ENCODE results near the gene OSBPL9. TPM values are rescaled to one million over a fixed set of nuclear protein-coding genes. Genes with fewer than 3 reads are reported as not detected.
A peak's percentile ranks its signal among the peaks of the same experiment; 100 is the strongest.

OSBPL9 gene
- total and polyA plus RNA-seq, 9 of the 15 experiments (the other 6 are each of a cell fraction or from before 2014, with no cell fraction given), result 43.9 to 217 (median 170) TPM

- Histone ChIP-seq H3K4me1 (replicated peaks in 1 of 2; ENCODE audit: control insufficient read depth in 2 of 2, insufficient read depth in 2 of 2, low read length in 2 of 2) (peaks cover 29 to 70% of the 10 kb centered on the region in 2 experiments), H3K9ac (ENCODE audit: insufficient read depth in 1 of 2, low read depth in 2 of 2, low read length in 2 of 2) (peak overlapping the region in 1 of 2 experiments; percentile 42; a peak in 1 of 4 replicates), H3K27ac (ENCODE audit: extremely low read depth, low read depth, low read length) (peak overlapping the region; percentile 69; the same call in 1 of the 3 replicates), H3K27me3 (ENCODE audit: control insufficient read depth in 2 of 2, insufficient read depth in 2 of 2, low read length in 2 of 2) (no peaks in the 10 kb centered on the region), H3K9me1 (ENCODE audit: control insufficient read depth, insufficient read depth, low read length) (no peaks in the 10 kb centered on the region), H4K20me1 (replicated peaks; ENCODE audit: control insufficient read depth, insufficient read depth, low read length) (peaks cover 14% of the 10 kb centered on the region; the same call in 1 of the 2 replicates), H2AFZ (ENCODE audit: low read depth, low read length) (no peak overlapping the region), H3K9me3 (replicated peaks; ENCODE audit: control insufficient read depth, insufficient read depth, low read depth, low read length) (no peaks in the 10 kb centered on the region), H3K79me2 (ENCODE audit: control insufficient read depth, insufficient read depth, low read length) (peaks cover 100% of the 10 kb centered on the region), H3K36me3 (ENCODE audit: control insufficient read depth, insufficient read depth, low read length) (peaks cover 4% of the 10 kb centered on the region; the same call in 1 of the 3 replicates), H3K4me2 (ENCODE audit: insufficient read depth, low read length) (peak overlapping the region; percentile 79), H3K4me3 (peak overlapping the region; percentile 7; the same call in 1 of the 2 replicates)
- in situ Hi-C loops (cut with MboI), result no loop called here
- BruUV-seq (replicated peaks), result no TSS peak
- TF ChIP-seq CEBPG (CRISPR knock-in tag; IDR thresholded peaks at IDR 0.05) (no peak), CEBPG (tag; conservative IDR thresholded peaks at IDR 0.05 in 1 of 2, IDR thresholded peaks at IDR 0.05 in 1 of 2) (peak in 1 of 2 experiments; percentile 37; a peak in 1 of 4 replicates), POLR2H (tag; IDR thresholded peaks at IDR 0.05; ENCODE audit: low read depth) (peak; percentile 42; the same call in 1 of the 2 replicates), ATF6 (CRISPR knock-in tag; IDR thresholded peaks at IDR 0.05) (no peak), MTF1 (CRISPR knock-in tag; IDR thresholded peaks at IDR 0.05; ENCODE audit: borderline replicate concordance) (no peak), RFX5 (IDR thresholded peaks at IDR 0.05; ENCODE audit: low read depth, low read length) (no peak), KDM1A (IDR thresholded peaks at IDR 0.05) (0 out of 4 replicates have a peak, but pooled peaks of 1 of the 2 experiments have one; percentile 1)
- FAIRE-seq (no peak), DNase-seq (ENCODE audit: extremely low read depth in 1 of 4, low spot score in 3 of 4) (no peak), ATAC-seq (no peak)
- 20% methylated on average over 5 of the region's 5 CpGs for WGBS (ENCODE audit: insufficient coverage, low coverage, missing lambda C conversion rate)
- intact Hi-C loops (cut with micrococcal nuclease), result loop anchor here (2.0 to 10.0 kb wide), 2 partner anchors 15 to 761 kb away; partner anchors contain the start of gene CDKN2C
- ChIA-PET CTCF (ENCODE audit: low intra/inter-chr PET ratio) (no interaction called here), POLR2A (interaction anchor here (0.6 to 6.1 kb wide), 2 partner anchors 15 to 98 kb away, joined by 3 to 34 read pairs; no protein-coding TSS in a partner anchor)
Measured at GRCh38 chr1:51735746-51736254, 118.9 kb downstream of the OSBPL9 start.
